Panc1 (cell line): ENCODE results near the gene WDR46. TPM values are rescaled to one million over a fixed set of nuclear protein-coding genes. Genes with fewer than 3 reads are reported as not detected.
A peak's percentile ranks its signal among the peaks of the same experiment; 100 is the strongest.

Experiments
- ATAC-seq: fragments of 200-7000 bp; cut with Tn5 transposase; 2 replicates; pipeline ENCODE4 v1.9.1; 2020; ENCODE audit warnings: mild to moderate bottlenecking, moderate library complexity
- BruUV-seq: library from RNA; stranded (reverse); fragments of 400-500 nt; replicated peaks from 2 replicates; lab custom pipeline; 2021; lab: Mats Ljungman, UMichigan
- CTCF ChIA-PET: fragments of 300-600 bp; sonication (Branson Sonifier 250); formaldehyde crosslinking; loops from one replicate; lab custom pipeline; 2022; ENCODE audit warnings: antibody characterized with exemption; lab: Charles Lee
- POLR2A ChIA-PET: fragments of 300-600 bp; sonication (Branson Sonifier 250); formaldehyde crosslinking; loops from one replicate; lab custom pipeline; 2022; ENCODE audit warnings: antibody characterized with exemption; lab: Charles Lee
- DNase-seq: peaks from one replicate; pipeline ENCODE4 v3.0.0-alpha.2; 2010; ENCODE audit warnings: low read depth, low spot score
- H3K27ac ChIP-seq: 2 replicates; pipeline ENCODE4 v1.5.1; 2011; ENCODE audit warnings: mild to moderate bottlenecking, low read length, inconsistent platforms
- H3K27me3 ChIP-seq: fragments of 200-500 bp; sonication (Bioruptor generic); 2 replicates; pipeline ENCODE4 v1.6.0; 2014; ENCODE audit warnings: low read length, inconsistent platforms; ENCODE audit not compliant: control insufficient read depth, insufficient read depth
- H3K36me3 ChIP-seq: fragments of 200-500 bp; sonication (Bioruptor generic); 2 replicates; pipeline ENCODE4 v1.5.1; 2014; ENCODE audit warnings: inconsistent platforms, mild to moderate bottlenecking, low read length, moderate library complexity; ENCODE audit not compliant: control insufficient read depth, insufficient read depth
- H3K4me1 ChIP-seq: 2 replicates; pipeline ENCODE4 v1.5.1; 2011; ENCODE audit warnings: inconsistent platforms, mild to moderate bottlenecking, low read length, moderate library complexity; ENCODE audit not compliant: control insufficient read depth, insufficient read depth
- H3K4me3 ChIP-seq, 2 experiments: 2 replicates each; pipeline ENCODE4 v1.5.1; 2011 to 2012; ENCODE audit warnings: low read depth in 2 of 2, low read length in 2 of 2, mild to moderate bottlenecking in 2 of 2, inconsistent platforms in 1 of 2, moderate library complexity in 1 of 2
- H3K9me3 ChIP-seq: fragments of 200-500 bp; sonication (Bioruptor generic); 2 replicates; pipeline ENCODE4 v1.5.1; 2014; ENCODE audit warnings: low read depth, mild to moderate bottlenecking, inconsistent platforms, low read length, moderate library complexity; ENCODE audit not compliant: control insufficient read depth, insufficient read depth
- POLR2AphosphoS5 ChIP-seq: IDR thresholded peaks from 2 replicates; pipeline ENCODE4 v1.6.1; 2012; ENCODE audit warnings: mild to moderate bottlenecking, low read depth, low read length, moderate library complexity
- SIN3A ChIP-seq: IDR thresholded peaks from 2 replicates; pipeline ENCODE4 v1.6.1; 2012; ENCODE audit warnings: low read depth, mild to moderate bottlenecking, low read length, moderate library complexity, borderline replicate concordance; ENCODE audit not compliant: insufficient read depth
- TCF7L2 ChIP-seq: IDR thresholded peaks from 2 replicates; pipeline ENCODE4 v1.6.1; 2011; ENCODE audit warnings: mild to moderate bottlenecking, low read depth, low read length, inconsistent platforms
- in situ Hi-C: cut with HindIII; loops from 2 replicates; pipeline ENCODE4 v1.10.0; 2016; ENCODE audit warnings: low sequenced_read_pairs, low pct_unique_long_range_greater_than_20kb
- intact Hi-C: fragments of 100-400 bp; cut with micrococcal nuclease; formaldehyde crosslinking; loops from one replicate; pipeline ENCODE4 v1.10.0; 2022; ENCODE audit not compliant: unreplicated experiment
- total RNA-seq: library from RNA; stranded (reverse); gene quantifications from one replicate; pipeline ENCODE4 v1.2.1, GENCODE V29; 2021; ENCODE audit not compliant: unreplicated experiment
- TF ChIP-seq, protein P1 (sequence below): fragments of 450-650 bp; IDR thresholded peaks from 2 replicates; pipeline ENCODE4 v1.5.1; 2017; ENCODE audit warnings: mild to moderate bottlenecking
- TF ChIP-seq, protein P2 (sequence below), 2 experiments: IDR thresholded peaks; 2 replicates each; pipeline ENCODE4 v1.6.1; 2011 to 2012; ENCODE audit warnings: low read depth in 2 of 2, control low read depth in 1 of 2, low read length in 1 of 2, mild to moderate bottlenecking in 1 of 2, moderate library complexity in 1 of 2; ENCODE audit not compliant: insufficient read depth in 1 of 2

Gene WDR46
- total RNA-seq, 1 experiment from 2014 or later = 80.6 TPM

DNA sequence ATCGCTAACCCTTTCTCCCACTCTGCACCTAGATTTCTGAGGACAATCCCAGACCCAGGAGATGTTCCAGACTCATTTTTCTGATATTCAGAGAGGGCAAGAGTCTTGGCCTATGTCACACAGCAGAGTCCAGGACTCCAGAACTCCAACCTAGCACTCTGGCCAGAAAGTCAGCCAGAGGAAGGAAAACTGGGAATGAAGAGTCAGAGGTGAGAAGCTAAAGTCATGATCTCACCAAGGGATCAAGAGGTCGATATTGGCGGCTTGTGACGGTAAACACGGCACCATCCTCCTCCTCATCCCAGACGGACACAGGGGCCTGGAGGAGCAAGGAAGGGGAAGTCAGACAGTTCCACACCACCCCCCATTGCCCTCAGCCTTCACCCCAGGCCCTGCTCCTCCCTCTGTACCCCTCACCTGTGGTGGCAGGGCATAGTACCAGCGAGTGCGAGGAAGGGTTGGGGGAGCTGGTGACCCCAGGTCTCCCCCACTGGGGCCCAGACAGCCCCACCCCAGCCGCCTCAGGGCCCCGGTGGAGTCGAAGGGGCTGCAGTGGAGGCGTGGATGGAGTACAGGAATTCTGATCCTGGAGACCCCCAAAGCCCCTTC, 7.9 kb upstream of the WDR46 start:
- Histone ChIP-seq H3K9me3 (no peaks in the 10 kb centered on the region), H3K36me3 (peaks cover 3% of the 10 kb centered on the region; the same call in 1 of the 2 replicates), H3K27me3 (no peaks in the 10 kb centered on the region), H3K27ac (peak overlapping the region; percentile 55), H3K4me3 (peak overlapping the region; percentile 72 to 80), H3K4me1 (peaks cover 13% of the 10 kb centered on the region)
- ChIA-PET CTCF (interaction anchor here (0.6 kb wide), 1 partner anchor 265 kb away, joined by 14 read pairs; no protein-coding TSS in a partner anchor), POLR2A (interaction anchor here (1.0 to 1.6 kb wide), 2 partner anchors 8 to 15 kb away, joined by 3 to 5 read pairs; partner anchors contain the start of genes PFDN6 and WDR46)
- DNase-seq = no peak
- no peak for ATAC-seq
- intact Hi-C loops = no loop called here
- TF ChIP-seq POLR2AphosphoS5 (0 out of 2 replicates have a peak, but pooled peaks have one; percentile 11), TCF7L2 (no peak)
- TF ChIP-seq, protein P1, sequence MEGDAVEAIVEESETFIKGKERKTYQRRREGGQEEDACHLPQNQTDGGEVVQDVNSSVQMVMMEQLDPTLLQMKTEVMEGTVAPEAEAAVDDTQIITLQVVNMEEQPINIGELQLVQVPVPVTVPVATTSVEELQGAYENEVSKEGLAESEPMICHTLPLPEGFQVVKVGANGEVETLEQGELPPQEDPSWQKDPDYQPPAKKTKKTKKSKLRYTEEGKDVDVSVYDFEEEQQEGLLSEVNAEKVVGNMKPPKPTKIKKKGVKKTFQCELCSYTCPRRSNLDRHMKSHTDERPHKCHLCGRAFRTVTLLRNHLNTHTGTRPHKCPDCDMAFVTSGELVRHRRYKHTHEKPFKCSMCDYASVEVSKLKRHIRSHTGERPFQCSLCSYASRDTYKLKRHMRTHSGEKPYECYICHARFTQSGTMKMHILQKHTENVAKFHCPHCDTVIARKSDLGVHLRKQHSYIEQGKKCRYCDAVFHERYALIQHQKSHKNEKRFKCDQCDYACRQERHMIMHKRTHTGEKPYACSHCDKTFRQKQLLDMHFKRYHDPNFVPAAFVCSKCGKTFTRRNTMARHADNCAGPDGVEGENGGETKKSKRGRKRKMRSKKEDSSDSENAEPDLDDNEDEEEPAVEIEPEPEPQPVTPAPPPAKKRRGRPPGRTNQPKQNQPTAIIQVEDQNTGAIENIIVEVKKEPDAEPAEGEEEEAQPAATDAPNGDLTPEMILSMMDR = no peak
- BruUV-seq = no TSS peak
- in situ Hi-C loops = no loop called here

DNA sequence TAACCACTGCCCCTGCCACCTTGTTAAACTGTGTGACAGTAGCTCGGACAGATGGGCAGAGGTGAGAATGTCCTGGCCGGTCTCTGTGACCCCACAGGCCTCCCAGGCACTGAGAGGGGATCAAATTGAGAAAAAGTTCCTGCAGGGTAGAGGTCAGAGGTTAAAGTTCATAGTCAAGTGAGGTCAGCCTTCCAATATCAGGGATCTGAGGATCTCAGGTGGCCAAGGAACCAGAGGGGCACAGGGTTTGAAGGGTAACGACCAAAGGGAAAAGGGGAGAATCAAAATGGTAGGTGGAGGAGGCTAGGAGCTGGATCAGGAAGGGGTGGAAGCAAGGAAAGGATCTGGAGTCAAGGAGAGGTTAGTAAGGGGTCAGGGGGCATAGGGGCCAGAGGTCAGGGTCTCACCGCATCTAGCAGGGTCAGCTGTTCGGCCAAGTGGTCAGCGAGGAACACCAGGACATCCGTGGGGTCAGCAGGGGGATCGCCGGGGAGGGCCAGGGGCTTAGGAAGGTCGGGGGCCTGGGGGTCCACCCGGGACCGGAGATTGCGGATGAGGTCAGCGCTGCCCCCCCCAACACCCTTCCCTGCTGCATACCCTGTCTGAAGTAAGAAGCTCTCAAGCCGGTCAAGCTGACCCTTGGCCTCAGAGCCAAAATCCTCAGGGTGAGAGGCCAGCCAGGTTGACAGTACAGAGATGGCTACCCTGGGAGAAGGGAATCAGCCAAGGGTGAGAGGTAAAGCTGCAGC, 6.8 kb upstream of the WDR46 start:
- in situ Hi-C loops = no loop called here
- ChIA-PET CTCF (no interaction called here), POLR2A (interaction anchor here (0.6 kb wide), 1 partner anchor 356 kb away, joined by 7 read pairs; no protein-coding TSS in a partner anchor)
- Histone ChIP-seq H3K27ac (no peak overlapping the region), H3K36me3 (peaks cover 4% of the 10 kb centered on the region; the same call in 1 of the 2 replicates), H3K4me1 (peaks cover 13% of the 10 kb centered on the region), H3K9me3 (no peaks in the 10 kb centered on the region), H3K4me3 (no peak overlapping the region), H3K27me3 (no peaks in the 10 kb centered on the region)
- no TSS peak for BruUV-seq
- DNase-seq (no peak), ATAC-seq (no peak)
- TF ChIP-seq SIN3A (no peak), POLR2AphosphoS5 (no peak), TCF7L2 (no peak)
- TF ChIP-seq, protein P1 = no peak
- TF ChIP-seq, protein P2, sequence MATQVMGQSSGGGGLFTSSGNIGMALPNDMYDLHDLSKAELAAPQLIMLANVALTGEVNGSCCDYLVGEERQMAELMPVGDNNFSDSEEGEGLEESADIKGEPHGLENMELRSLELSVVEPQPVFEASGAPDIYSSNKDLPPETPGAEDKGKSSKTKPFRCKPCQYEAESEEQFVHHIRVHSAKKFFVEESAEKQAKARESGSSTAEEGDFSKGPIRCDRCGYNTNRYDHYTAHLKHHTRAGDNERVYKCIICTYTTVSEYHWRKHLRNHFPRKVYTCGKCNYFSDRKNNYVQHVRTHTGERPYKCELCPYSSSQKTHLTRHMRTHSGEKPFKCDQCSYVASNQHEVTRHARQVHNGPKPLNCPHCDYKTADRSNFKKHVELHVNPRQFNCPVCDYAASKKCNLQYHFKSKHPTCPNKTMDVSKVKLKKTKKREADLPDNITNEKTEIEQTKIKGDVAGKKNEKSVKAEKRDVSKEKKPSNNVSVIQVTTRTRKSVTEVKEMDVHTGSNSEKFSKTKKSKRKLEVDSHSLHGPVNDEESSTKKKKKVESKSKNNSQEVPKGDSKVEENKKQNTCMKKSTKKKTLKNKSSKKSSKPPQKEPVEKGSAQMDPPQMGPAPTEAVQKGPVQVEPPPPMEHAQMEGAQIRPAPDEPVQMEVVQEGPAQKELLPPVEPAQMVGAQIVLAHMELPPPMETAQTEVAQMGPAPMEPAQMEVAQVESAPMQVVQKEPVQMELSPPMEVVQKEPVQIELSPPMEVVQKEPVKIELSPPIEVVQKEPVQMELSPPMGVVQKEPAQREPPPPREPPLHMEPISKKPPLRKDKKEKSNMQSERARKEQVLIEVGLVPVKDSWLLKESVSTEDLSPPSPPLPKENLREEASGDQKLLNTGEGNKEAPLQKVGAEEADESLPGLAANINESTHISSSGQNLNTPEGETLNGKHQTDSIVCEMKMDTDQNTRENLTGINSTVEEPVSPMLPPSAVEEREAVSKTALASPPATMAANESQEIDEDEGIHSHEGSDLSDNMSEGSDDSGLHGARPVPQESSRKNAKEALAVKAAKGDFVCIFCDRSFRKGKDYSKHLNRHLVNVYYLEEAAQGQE (IDR thresholded peaks at IDR 0.05; ENCODE audit: insufficient read depth in 1 of 2, low read depth in 2 of 2, low read length in 1 of 2) = no peak
- intact Hi-C loops = no loop called here
